ENCODE data around the gene GRIN1.

GRIN1 gene

GRCh38 chr9:137188490-137189296 lies 49.7 kb downstream of the GRIN1 start, which contains the start of the genes ANAPC2 and SSNA1:
TSS of gene ANAPC2 (minus strand) at chr9:137188560. CDS start at chr9:137188532, 28 bp downstream.
TSS of gene SSNA1 (plus strand) at chr9:137188676. CDS start at chr9:137188727, 51 bp downstream.
- Histone ChIP-seq H3K9ac (ENCODE audit: low read length) (peak within 1 kb of the TSS; percentile 97), H3K27ac (ENCODE audit: low read depth, low read length) (peak within 1 kb of the TSS; percentile 85), H4K20me1 (ENCODE audit: low read depth, low read length) (no peaks in the 10 kb centered on the region), H3K9me2 (replicated peaks; ENCODE audit: insufficient read depth, low read length) (no peaks in the 10 kb centered on the region), H2AFZ (ENCODE audit: low read depth, low read length, severe bottlenecking) (peak within 1 kb of the TSS; percentile 90), H3K4me3 (ENCODE audit: insufficient read depth, low read length, poor library complexity, severe bottlenecking) (peak within 1 kb of the TSS; percentile 96), H3K27me3 (ENCODE audit: low read length) (no peaks in the 10 kb centered on the region), H3F3A (ENCODE audit: insufficient read depth) (no peaks in the 10 kb centered on the region), H3K9me3 (ENCODE audit: insufficient read depth, low read length) (no peaks in the 10 kb centered on the region), H3K79me2 (ENCODE audit: insufficient read depth, low read length) (peaks cover 20% of the 10 kb centered on the region), H3K4me2 (ENCODE audit: low read depth, low read length, poor library complexity, severe bottlenecking) (peak within 1 kb of the TSS; percentile 79), H3K36me3 (ENCODE audit: low read length) (no peaks in the 10 kb centered on the region)
- no peak for TF ChIP-seq EZH2phosphoT487 (conservative IDR thresholded peaks at IDR 0.05; ENCODE audit: low read length)
- TF ChIP-seq CTCF (IDR thresholded peaks at IDR 0.05; ENCODE audit: insufficient read depth, low read length, poor library complexity, severe bottlenecking): peak; percentile 65

GRCh38 chr9:137189297-137190295 lies 50.6 kb downstream of the GRIN1 start:
- H3K27me3 ChIP-seq (ENCODE audit: low read length): no peaks in the 10 kb centered on the region
- no peaks in the 10 kb centered on the region for H4K20me1 ChIP-seq (ENCODE audit: low read depth, low read length)
- H3K79me2 ChIP-seq (ENCODE audit: insufficient read depth, low read length): peaks cover 20% of the 10 kb centered on the region
- H3F3A ChIP-seq (ENCODE audit: insufficient read depth): no peaks in the 10 kb centered on the region
- H3K36me3 ChIP-seq (ENCODE audit: low read length): no peaks in the 10 kb centered on the region
- no peak overlapping the region for H2AFZ ChIP-seq (ENCODE audit: low read depth, low read length, severe bottlenecking)
- peak overlapping the region; percentile 96 for H3K4me3 ChIP-seq (ENCODE audit: insufficient read depth, low read length, poor library complexity, severe bottlenecking)
- no peaks in the 10 kb centered on the region for H3K9me3 ChIP-seq (ENCODE audit: insufficient read depth, low read length)
- peak overlapping the region; percentile 60 for H3K4me2 ChIP-seq (ENCODE audit: low read depth, low read length, poor library complexity, severe bottlenecking)
- H3K9ac ChIP-seq (ENCODE audit: low read length): peak overlapping the region; percentile 97
- H3K9me2 ChIP-seq (replicated peaks; ENCODE audit: insufficient read depth, low read length): no peaks in the 10 kb centered on the region
- TF ChIP-seq EZH2phosphoT487 (conservative IDR thresholded peaks at IDR 0.05; ENCODE audit: low read length): no peak
- TF ChIP-seq CTCF (IDR thresholded peaks at IDR 0.05; ENCODE audit: insufficient read depth, low read length, poor library complexity, severe bottlenecking): peak; percentile 16
- peak overlapping the region; percentile 85 for H3K27ac ChIP-seq (ENCODE audit: low read depth, low read length)

DNA sequence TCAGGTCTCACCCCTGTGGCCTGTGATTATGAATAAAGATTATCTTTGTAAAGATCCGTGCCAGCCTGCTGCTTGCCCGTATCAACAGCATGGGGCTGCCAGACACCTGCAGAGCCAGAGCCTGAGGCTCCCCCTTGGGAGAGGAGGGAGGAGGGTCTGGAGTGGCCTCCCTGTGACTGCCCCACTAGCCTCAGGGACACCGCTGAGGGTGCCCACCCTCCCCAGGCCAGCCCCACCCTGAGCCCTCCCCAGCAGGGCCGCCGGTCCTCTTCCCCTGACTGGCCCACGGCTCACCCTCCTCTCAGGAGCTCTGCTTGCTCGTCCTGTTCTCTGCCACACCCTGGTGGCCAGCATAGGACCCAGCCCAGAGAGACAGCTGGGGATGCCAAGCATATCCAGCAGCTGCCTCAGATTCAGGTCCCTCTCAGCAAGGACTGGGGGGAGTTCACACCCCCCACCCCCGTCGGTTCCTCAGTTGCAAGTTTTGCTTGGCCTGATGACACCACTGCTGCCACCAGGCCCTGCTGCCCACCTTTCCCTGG lies 51.4 kb downstream of the GRIN1 start:
- Histone ChIP-seq H3K79me2 (ENCODE audit: insufficient read depth, low read length) (peaks cover 20% of the 10 kb centered on the region), H3K9me3 (ENCODE audit: insufficient read depth, low read length) (no peaks in the 10 kb centered on the region), H3K9me2 (replicated peaks; ENCODE audit: insufficient read depth, low read length) (no peaks in the 10 kb centered on the region), H4K20me1 (ENCODE audit: low read depth, low read length) (no peaks in the 10 kb centered on the region), H3K9ac (ENCODE audit: low read length) (peak overlapping the region; percentile 97; the same call in 1 of the 2 replicates), H3K4me2 (ENCODE audit: low read depth, low read length, poor library complexity, severe bottlenecking) (peak overlapping the region; percentile 60), H3K4me3 (ENCODE audit: insufficient read depth, low read length, poor library complexity, severe bottlenecking) (no peak overlapping the region), H3F3A (ENCODE audit: insufficient read depth) (no peaks in the 10 kb centered on the region), H3K36me3 (ENCODE audit: low read length) (no peaks in the 10 kb centered on the region), H3K27me3 (ENCODE audit: low read length) (no peaks in the 10 kb centered on the region), H3K27ac (ENCODE audit: low read depth, low read length) (no peak overlapping the region), H2AFZ (ENCODE audit: low read depth, low read length, severe bottlenecking) (no peak overlapping the region)
- no peak for TF ChIP-seq CTCF (IDR thresholded peaks at IDR 0.05; ENCODE audit: insufficient read depth, low read length, poor library complexity, severe bottlenecking)
- TF ChIP-seq EZH2phosphoT487 (conservative IDR thresholded peaks at IDR 0.05; ENCODE audit: low read length): no peak

Data from SU-DHL-6 (cell line).